MM.1S (cell line): ENCODE results near the gene MRPL54.
"Not testable (repeated sequence)": the region's sequence is repeated elsewhere in the genome, so short reads cannot be mapped to it uniquely, and the experiment has no call there.

Experiments
- DNase-seq: peaks from one replicate; pipeline ENCODE4 v3.0.0-alpha.2; 2015
- H2AFZ ChIP-seq: fragments of 300-600 bp; sonication (generic); 2 replicates; pipeline ENCODE4 v1.6.0; 2016; ENCODE audit warnings: antibody characterized with exemption, low read length
- H3F3A ChIP-seq: fragments of 300-600 bp; sonication (generic); 2 replicates; pipeline ENCODE4 v1.6.1; 2016; ENCODE audit warnings: mild to moderate bottlenecking, antibody characterized with exemption, low read length, moderate library complexity, mixed read lengths; ENCODE audit not compliant: insufficient read depth
- H3K27ac ChIP-seq: fragments of 300-600 bp; sonication (generic); 2 replicates; pipeline ENCODE4 v1.5.1; 2016; ENCODE audit warnings: mild to moderate bottlenecking, low read length
- H3K27me3 ChIP-seq: fragments of 300-600 bp; sonication (generic); replicated peaks from 2 replicates; pipeline ENCODE4 v1.6.0; 2016; ENCODE audit warnings: low read length; ENCODE audit not compliant: insufficient read depth
- H3K36me3 ChIP-seq: fragments of 300-600 bp; sonication (generic); replicated peaks from 2 replicates; pipeline ENCODE4 v1.6.1; 2016; ENCODE audit warnings: mild to moderate bottlenecking, low read length, mixed read lengths; ENCODE audit not compliant: insufficient read depth
- H3K4me1 ChIP-seq: fragments of 300-600 bp; sonication (generic); 2 replicates; pipeline ENCODE4 v1.6.1; 2016; ENCODE audit warnings: low read length, mixed read lengths
- H3K4me2 ChIP-seq: fragments of 300-600 bp; sonication (generic); 2 replicates; pipeline ENCODE4 v1.6.0; 2016; ENCODE audit warnings: low read depth, low read length
- H3K4me3 ChIP-seq: fragments of 300-600 bp; sonication (generic); 2 replicates; pipeline ENCODE4 v1.5.1; 2016; ENCODE audit warnings: low read length, mixed read lengths
- H3K79me2 ChIP-seq: fragments of 300-600 bp; sonication (generic); 2 replicates; pipeline ENCODE4 v1.6.1; 2016; ENCODE audit warnings: mixed run types, low read length, mixed read lengths
- H3K9ac ChIP-seq: fragments of 300-600 bp; sonication (generic); 2 replicates; pipeline ENCODE4 v1.6.1; 2016; ENCODE audit warnings: low read length, mixed read lengths
- H3K9me2 ChIP-seq: fragments of 300-600 bp; sonication (generic); replicated peaks from 2 replicates; pipeline ENCODE4 v1.6.1; 2016; ENCODE audit warnings: mild to moderate bottlenecking, low read length, mixed read lengths; ENCODE audit not compliant: insufficient read depth
- H3K9me3 ChIP-seq: fragments of 300-600 bp; sonication (generic); replicated peaks from 2 replicates; pipeline ENCODE4 v1.6.1; 2016; ENCODE audit warnings: mild to moderate bottlenecking, low read length, mixed read lengths; ENCODE audit not compliant: insufficient read depth
- H4K20me1 ChIP-seq: fragments of 300-600 bp; sonication (generic); 2 replicates; pipeline ENCODE4 v1.6.1; 2016; ENCODE audit warnings: mild to moderate bottlenecking, low read length, moderate library complexity, mixed read lengths; ENCODE audit not compliant: insufficient read depth
- EZH2 ChIP-seq: fragments of 300-600 bp; sonication (generic); optimal IDR thresholded peaks from 2 replicates; pipeline ENCODE3; 2017; ENCODE audit warnings: low read depth, mild to moderate bottlenecking, antibody characterized with exemption, low read length, mixed read lengths
- EZH2phosphoT487 ChIP-seq: fragments of 300-600 bp; sonication (generic); IDR thresholded peaks from 2 replicates; pipeline ENCODE4 v1.6.1; 2018; ENCODE audit warnings: antibody characterized with exemption, low read length
- TF ChIP-seq, protein P1 (sequence below): fragments of 300-600 bp; sonication (generic); IDR thresholded peaks from 2 replicates; pipeline ENCODE4 v1.5.1; 2016; ENCODE audit warnings: antibody characterized with exemption, low read length, mixed read lengths

Gene MRPL54

DNA sequence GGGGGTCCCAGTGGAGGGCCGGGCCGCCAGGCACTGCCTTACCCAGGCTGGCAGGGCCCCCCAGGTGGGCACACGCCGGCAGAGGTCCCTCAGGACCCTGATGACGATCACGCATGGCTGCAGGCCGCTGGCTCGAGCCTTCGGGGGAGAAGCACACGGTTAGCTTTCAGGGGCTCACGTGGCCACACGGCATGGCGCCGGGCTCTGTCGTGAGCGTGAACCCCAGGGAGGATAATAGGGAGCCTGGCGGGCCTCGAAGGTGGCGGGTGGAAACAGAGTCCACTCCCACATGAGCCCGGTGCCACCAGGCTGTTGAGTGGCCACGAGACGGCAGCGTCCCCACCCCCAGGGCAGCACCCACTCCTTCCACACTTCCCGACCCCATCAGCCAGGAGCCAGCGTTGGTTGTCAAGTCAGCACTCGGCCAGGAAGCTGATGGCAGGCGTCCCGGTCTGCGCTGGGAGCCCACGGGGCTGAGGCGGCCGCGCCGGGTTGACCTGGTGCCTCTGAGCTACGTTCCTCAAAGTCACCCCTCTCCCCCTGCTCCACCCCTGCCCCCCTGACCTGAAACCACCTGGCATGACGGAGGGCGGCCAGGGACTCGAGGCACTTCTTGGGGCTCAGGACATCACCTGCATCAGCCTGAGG, 48.4 kb downstream of the MRPL54 start:
- Histone ChIP-seq H3F3A (no peaks in the 10 kb centered on the region), H3K9me2 (no peaks in the 10 kb centered on the region), H3K4me2 (no peak overlapping the region), H3K9ac (no peak overlapping the region), H3K4me3 (no peak overlapping the region), H3K27ac (no peak overlapping the region), H3K36me3 (no peaks in the 10 kb centered on the region), H4K20me1 (no peaks in the 10 kb centered on the region), H3K79me2 (no peaks in the 10 kb centered on the region), H3K4me1 (no peaks in the 10 kb centered on the region), H2AFZ (no peak overlapping the region), H3K9me3 (no peaks in the 10 kb centered on the region), H3K27me3 (peaks cover 95% of the 10 kb centered on the region)
- DNase-seq, result no peak
- TF ChIP-seq, protein P1, sequence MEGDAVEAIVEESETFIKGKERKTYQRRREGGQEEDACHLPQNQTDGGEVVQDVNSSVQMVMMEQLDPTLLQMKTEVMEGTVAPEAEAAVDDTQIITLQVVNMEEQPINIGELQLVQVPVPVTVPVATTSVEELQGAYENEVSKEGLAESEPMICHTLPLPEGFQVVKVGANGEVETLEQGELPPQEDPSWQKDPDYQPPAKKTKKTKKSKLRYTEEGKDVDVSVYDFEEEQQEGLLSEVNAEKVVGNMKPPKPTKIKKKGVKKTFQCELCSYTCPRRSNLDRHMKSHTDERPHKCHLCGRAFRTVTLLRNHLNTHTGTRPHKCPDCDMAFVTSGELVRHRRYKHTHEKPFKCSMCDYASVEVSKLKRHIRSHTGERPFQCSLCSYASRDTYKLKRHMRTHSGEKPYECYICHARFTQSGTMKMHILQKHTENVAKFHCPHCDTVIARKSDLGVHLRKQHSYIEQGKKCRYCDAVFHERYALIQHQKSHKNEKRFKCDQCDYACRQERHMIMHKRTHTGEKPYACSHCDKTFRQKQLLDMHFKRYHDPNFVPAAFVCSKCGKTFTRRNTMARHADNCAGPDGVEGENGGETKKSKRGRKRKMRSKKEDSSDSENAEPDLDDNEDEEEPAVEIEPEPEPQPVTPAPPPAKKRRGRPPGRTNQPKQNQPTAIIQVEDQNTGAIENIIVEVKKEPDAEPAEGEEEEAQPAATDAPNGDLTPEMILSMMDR, result no peak
- TF ChIP-seq EZH2phosphoT487 (peak; percentile 22; the same call in 1 of the 2 replicates), EZH2 (peak; percentile 56)

DNA sequence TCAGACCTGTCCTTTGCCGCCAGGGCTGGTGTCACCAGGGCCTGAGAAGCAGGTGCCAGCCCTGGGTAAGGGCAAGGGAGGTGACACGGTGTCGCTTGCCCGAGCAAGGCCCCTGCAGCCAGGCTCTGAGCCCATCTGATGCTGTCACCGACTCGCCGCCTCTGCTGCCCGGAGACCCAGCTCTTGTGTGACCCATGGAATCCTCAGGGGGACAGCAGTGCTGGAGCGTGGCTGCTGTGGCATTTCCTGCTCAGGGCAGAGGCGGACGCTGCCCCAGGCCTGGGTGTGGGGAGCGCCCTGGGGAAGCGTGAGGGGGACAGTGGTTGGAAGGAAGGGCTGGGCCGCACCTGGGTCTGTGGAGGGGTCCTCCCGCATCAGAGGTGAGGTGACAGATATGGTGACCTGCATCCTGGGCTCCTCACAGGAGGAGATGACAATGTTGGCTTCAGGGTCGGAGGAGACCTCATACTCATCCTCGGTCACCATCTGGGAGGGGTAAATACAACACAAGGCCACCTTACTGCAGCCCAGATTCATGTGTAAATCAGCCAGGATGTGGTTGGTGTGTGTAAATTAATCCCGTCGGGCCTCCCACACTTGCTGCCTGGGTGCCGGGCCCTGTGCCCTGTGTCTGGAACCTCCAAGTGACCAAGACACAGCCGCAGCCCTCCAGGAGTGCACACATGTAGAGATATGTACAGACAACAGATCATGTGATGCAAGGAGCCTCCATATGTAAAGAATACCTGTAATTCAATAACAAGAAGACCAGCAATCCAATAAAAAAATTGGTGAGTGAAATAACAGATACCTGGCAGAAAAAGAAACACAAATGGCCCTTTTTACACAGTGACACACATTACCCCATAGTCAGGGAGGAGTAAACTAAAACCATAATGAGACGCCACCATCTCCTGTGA, 51.3 kb downstream of the MRPL54 start:
- TF ChIP-seq, protein P1, result no peak
- TF ChIP-seq EZH2 (no peak), EZH2phosphoT487 (no peak)
- H3K4me1 ChIP-seq, result no peaks in the 10 kb centered on the region
- H3K27me3 ChIP-seq, result peaks cover 96% of the 10 kb centered on the region
- no peak for DNase-seq
- no peaks in the 10 kb centered on the region for H3K79me2 ChIP-seq
- no peaks in the 10 kb centered on the region for H3K36me3 ChIP-seq
- no peak overlapping the region for H3K4me2 ChIP-seq
- no peak overlapping the region for H3K9ac ChIP-seq
- H3K9me2 ChIP-seq, result no peaks in the 10 kb centered on the region
- no peak overlapping the region for H3K27ac ChIP-seq
- H3K4me3 ChIP-seq, result no peak overlapping the region
- H4K20me1 ChIP-seq, result no peaks in the 10 kb centered on the region
- no peaks in the 10 kb centered on the region for H3K9me3 ChIP-seq
- H2AFZ ChIP-seq, result no peak overlapping the region
- no peaks in the 10 kb centered on the region for H3F3A ChIP-seq

DNA sequence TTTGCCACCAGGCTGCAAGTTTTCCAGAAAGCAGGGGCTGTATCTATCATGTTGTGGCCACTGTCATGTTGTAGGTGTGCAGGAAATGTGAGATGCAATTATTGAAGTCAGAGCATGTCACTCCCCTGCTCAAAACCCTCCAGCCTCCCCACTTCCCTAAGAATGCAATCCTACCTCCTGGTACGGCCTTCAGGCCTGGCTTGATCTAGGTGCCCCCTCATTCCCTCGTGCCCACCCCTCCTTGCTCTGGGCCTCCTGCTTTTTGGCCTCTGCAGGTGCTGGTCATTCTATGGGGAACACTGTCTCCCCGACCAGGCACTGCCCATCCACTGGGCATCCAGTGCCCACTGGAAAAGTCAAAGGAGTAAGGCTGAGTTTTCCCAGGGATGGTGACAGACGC, 52.2 kb downstream of the MRPL54 start:
- Histone ChIP-seq H3K9me3 (no peaks in the 10 kb centered on the region), H3K4me3 (no peak overlapping the region), H4K20me1 (no peaks in the 10 kb centered on the region), H3F3A (no peaks in the 10 kb centered on the region), H3K4me2 (no peak overlapping the region), H3K9ac (no peak overlapping the region), H3K27ac (no peak overlapping the region), H2AFZ (no peak overlapping the region), H3K9me2 (no peaks in the 10 kb centered on the region), H3K79me2 (no peaks in the 10 kb centered on the region), H3K27me3 (peaks cover 97% of the 10 kb centered on the region), H3K4me1 (no peaks in the 10 kb centered on the region), H3K36me3 (no peaks in the 10 kb centered on the region)
- no peak for DNase-seq
- TF ChIP-seq, protein P1, result no peak
- TF ChIP-seq EZH2phosphoT487 (no peak), EZH2 (no peak)

DNA sequence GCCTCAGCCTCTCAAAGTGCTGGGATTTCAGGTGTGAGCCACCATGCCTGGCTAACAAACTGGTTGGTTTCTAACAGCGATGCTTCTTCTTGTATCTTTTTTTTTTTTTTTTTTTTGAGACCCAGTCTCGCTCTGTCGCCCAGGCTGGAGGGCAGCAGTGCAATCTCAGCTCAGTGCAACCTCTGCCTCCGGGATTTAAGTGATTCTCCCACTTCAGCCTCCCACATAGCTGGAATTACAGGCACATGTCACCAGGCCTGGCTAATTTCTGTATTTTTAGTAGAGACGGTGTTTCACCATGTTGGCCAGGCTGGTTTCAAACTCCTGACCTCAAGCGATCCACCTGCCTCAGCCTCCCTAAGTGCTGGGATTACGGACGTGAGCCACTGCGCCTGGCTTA, 53.7 kb downstream of the MRPL54 start:
- not testable (repeated sequence) for H3K9ac ChIP-seq, H2AFZ ChIP-seq, H3K27ac ChIP-seq, H3K4me1 ChIP-seq, H3K36me3 ChIP-seq, DNase-seq, H3K9me2 ChIP-seq, H3F3A ChIP-seq, H4K20me1 ChIP-seq, H3K79me2 ChIP-seq, H3K4me3 ChIP-seq, H3K9me3 ChIP-seq, H3K4me2 ChIP-seq
- peaks cover 97% of the 10 kb centered on the region for H3K27me3 ChIP-seq
